Gastroesophageal sphincter (tissue), 4 donors: ENCODE measurements around the gene GPD1L. TPM values are rescaled to one million over a fixed set of nuclear protein-coding genes. Genes with fewer than 3 reads are reported as not detected.

Experiments
- ATAC-seq: fragments of 150-250 bp; one replicate; pipeline ENCODE4 v1.9.1; 2016; ENCODE audit warnings: mild to moderate bottlenecking, moderate library complexity
- H3K27ac ChIP-seq, 4 donors: fragments of 200-600 bp; sonication (generic) in 3 of 4; 1 replicate in 3 of 4; 2 replicates in 1 of 4; pipeline ENCODE4 v1.5.1; 2016 to 2019
- H3K27me3 ChIP-seq: fragments of 200-600 bp; sonication (generic); one replicate; pipeline ENCODE4 v1.5.1; 2019
- H3K36me3 ChIP-seq, 2 donors: fragments of 200-600 bp; sonication (generic); one replicate each; pipeline ENCODE4 v1.5.1; 2019; ENCODE audit warnings: control low read depth in 1 of 2
- H3K4me1 ChIP-seq, 3 donors: fragments of 200-600 bp; sonication (generic); 1 replicate in 2 of 3; 2 replicates in 1 of 3; pipeline ENCODE4 v1.5.1; 2016 to 2019; ENCODE audit warnings: control low read depth in 2 of 3
- H3K4me3 ChIP-seq, 2 donors: fragments of 200-600 bp; sonication (generic); one replicate each; pipeline ENCODE4 v1.5.1; 2019; ENCODE audit warnings: mild to moderate bottlenecking in 1 of 2, moderate library complexity in 1 of 2
- H3K9me3 ChIP-seq, 3 donors: fragments of 200-600 bp; sonication (generic); one replicate each; pipeline ENCODE4 v1.5.1; 2017 to 2019; ENCODE audit warnings: control low read depth in 2 of 3
- EP300 ChIP-seq: sonication (generic); formaldehyde crosslinking; IDR thresholded peaks from one replicate; pipeline ENCODE4 v1.6.1; 2017; ENCODE audit warnings: antibody characterized with exemption, mild to moderate bottlenecking
- POLR2A ChIP-seq, 2 donors: fragments of 450-650 bp; IDR thresholded peaks; one replicate each; pipeline ENCODE4 v1.6.1; 2017; ENCODE audit warnings: antibody characterized with exemption in 2 of 2, mild to moderate bottlenecking in 2 of 2, moderate library complexity in 1 of 2
- POLR2AphosphoS5 ChIP-seq: sonication (generic); formaldehyde crosslinking; IDR thresholded peaks from one replicate; pipeline ENCODE4 v1.6.1; 2017; ENCODE audit warnings: antibody characterized with exemption
- WGBS, 2 donors: methylation state at CpG; one replicate each; pipeline ENCODE4 v1.1.5; 2018; ENCODE audit warnings: low coverage in 1 of 2; 5-methylcytosine and 5-hydroxymethylcytosine counted together
- total RNA-seq, 4 donors: library from RNA; depleted of rRNA; stranded (reverse); fragments of >200 nt; gene quantifications; one replicate each; pipeline ENCODE4 v1.1.0, GENCODE V29; 2016
- TF ChIP-seq, protein P1 (sequence below), 4 experiments: fragments of 200-600 bp in 2 of 4; fragments of 450-650 bp in 2 of 4; sonication (generic) in 1 of 4; IDR thresholded peaks; one replicate each; pipeline ENCODE4 v1.5.1; 2017 to 2019; ENCODE audit warnings: antibody characterized with exemption in 4 of 4, mild to moderate bottlenecking in 2 of 4, moderate library complexity in 2 of 4

The GPD1L gene
- total RNA-seq, 4 donors from 2014 or later: 85.0 to 162 (median 106) TPM

DNA sequence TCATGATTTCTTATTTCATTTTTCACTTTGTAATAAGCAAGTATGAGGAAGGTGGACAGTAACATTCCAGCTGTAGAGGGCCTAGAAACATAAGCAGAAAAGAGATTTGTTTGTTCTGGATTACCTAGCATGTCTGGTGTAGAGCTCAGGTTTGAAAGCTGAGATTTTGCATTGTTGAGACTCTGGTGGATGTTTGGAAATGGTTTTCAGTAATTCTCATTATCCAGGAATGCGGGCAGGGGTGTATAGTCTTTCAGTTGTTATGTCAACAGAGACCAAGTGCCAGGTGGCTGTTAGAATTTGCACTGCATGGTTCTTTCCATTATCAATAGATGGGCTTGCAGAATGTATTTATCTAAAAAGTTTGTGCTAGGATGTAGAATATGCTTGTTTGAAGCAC lies 10.9 kb downstream of the GPD1L start:
- no peak overlapping the region for H3K4me3 ChIP-seq
- H3K9me3 ChIP-seq: no peaks in the 10 kb centered on the region

DNA sequence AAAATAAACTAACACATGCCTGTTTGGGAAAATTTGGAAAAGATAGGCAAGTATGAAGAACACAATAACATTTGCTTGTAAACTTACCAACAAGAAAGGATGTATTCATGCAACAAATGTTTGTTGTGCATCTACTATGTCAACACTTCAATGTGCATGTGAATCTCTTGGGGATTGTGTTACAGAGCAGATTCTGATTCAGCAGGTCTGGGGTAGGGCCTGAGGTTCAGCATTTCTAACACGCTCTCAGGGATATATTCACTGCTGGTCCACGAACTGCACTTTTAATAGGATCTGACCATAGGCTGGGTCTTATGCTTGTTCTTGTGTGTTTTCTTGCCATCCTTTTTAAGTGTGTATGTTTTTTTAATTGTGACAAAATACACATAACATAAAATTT lies 11.8 kb downstream of the GPD1L start:
- WGBS, 2 donors: 88 to 90% methylated on average over 2 of the region's 2 CpGs
- H3K27ac ChIP-seq: no peak overlapping the region
- H3K4me1 ChIP-seq: peaks cover 0 to 34% (median 3%) of the 10 kb centered on the region in 3 donors
- no peaks in the 10 kb centered on the region for H3K27me3 ChIP-seq
- H3K4me3 ChIP-seq: no peak overlapping the region
- no peaks in the 10 kb centered on the region for H3K36me3 ChIP-seq
- H3K9me3 ChIP-seq: no peaks in the 10 kb centered on the region
- TF ChIP-seq POLR2A (IDR thresholded peaks at IDR 0.05): no peak
- TF ChIP-seq, protein P1, sequence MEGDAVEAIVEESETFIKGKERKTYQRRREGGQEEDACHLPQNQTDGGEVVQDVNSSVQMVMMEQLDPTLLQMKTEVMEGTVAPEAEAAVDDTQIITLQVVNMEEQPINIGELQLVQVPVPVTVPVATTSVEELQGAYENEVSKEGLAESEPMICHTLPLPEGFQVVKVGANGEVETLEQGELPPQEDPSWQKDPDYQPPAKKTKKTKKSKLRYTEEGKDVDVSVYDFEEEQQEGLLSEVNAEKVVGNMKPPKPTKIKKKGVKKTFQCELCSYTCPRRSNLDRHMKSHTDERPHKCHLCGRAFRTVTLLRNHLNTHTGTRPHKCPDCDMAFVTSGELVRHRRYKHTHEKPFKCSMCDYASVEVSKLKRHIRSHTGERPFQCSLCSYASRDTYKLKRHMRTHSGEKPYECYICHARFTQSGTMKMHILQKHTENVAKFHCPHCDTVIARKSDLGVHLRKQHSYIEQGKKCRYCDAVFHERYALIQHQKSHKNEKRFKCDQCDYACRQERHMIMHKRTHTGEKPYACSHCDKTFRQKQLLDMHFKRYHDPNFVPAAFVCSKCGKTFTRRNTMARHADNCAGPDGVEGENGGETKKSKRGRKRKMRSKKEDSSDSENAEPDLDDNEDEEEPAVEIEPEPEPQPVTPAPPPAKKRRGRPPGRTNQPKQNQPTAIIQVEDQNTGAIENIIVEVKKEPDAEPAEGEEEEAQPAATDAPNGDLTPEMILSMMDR (IDR thresholded peaks at IDR 0.05): no peak
- TF ChIP-seq POLR2AphosphoS5: no peak
- TF ChIP-seq EP300: no peak
- ATAC-seq: no peak

More for the DNA sequence above, 10.9 kb downstream of the GPD1L start:
- ATAC-seq: no peak
- H3K27ac ChIP-seq: no peak overlapping the region
- TF ChIP-seq EP300 (no peak), POLR2AphosphoS5 (no peak), POLR2A (IDR thresholded peaks at IDR 0.05) (no peak)
- TF ChIP-seq, protein P1 (IDR thresholded peaks at IDR 0.05): no peak
- H3K27me3 ChIP-seq: no peaks in the 10 kb centered on the region
- H3K36me3 ChIP-seq: no peaks in the 10 kb centered on the region
- WGBS, 2 donors: 64% methylated on average over 1 of the region's 1 CpG; no CpG with 5 or more reads in 1 of the 2 donors
- H3K4me1 ChIP-seq: peaks cover 0 to 27% (median 3%) of the 10 kb centered on the region in 3 donors

DNA sequence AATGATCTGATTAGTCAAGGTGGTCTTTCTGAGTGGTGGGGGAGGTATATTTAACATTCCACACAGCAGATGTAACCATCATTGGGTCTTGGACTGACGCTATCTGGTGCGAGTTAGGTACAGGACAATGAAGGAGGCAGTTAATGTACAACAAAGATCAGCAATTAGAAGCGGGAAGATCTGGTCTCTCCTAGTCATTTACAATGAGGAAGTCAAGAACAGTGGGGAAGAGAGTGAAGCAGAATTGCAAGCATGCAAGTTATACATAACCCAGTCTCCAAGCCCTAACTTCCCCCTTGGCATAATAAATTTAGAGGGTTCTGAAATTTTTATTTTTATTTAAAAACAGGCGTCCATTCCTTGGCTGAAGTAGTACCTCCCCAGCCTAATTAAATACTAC lies 14.1 kb downstream of the GPD1L start:
- no peak for ATAC-seq
- H3K9me3 ChIP-seq: no peaks in the 10 kb centered on the region
- H3K27me3 ChIP-seq: no peaks in the 10 kb centered on the region
- no peaks in the 10 kb centered on the region for H3K36me3 ChIP-seq
- peaks cover 0 to 28% (median 3%) of the 10 kb centered on the region in 3 donors for H3K4me1 ChIP-seq
- H3K27ac ChIP-seq: no peak overlapping the region
- TF ChIP-seq, protein P1 (IDR thresholded peaks at IDR 0.05): no peak
- TF ChIP-seq EP300 (no peak), POLR2AphosphoS5 (no peak), POLR2A (IDR thresholded peaks at IDR 0.05) (no peak)
- no peak overlapping the region for H3K4me3 ChIP-seq
- 84 to 90% methylated on average over 4 of the region's 4 CpGs for WGBS, 2 donors

DNA sequence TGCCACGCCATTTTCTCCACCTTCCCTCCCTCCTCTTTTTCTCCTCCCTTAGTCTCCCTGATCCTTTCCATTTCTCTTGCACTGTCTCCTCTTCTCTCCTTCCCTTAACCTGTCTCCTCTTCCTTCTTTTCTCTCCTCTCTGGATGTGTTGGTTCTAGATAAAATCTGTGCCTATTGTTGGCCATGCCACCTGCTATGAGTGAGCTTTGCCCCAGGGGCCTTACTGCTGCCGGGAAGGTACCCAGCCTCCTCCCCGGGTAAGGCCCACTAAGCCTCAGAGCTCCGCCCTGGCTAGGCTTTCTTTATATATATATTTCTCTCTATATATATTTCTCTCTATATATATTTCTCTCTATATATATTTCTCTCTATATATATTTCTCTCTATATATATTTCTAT lies 14.7 kb downstream of the GPD1L start:
- Histone ChIP-seq H3K4me3 (no peak overlapping the region), H3K27me3 (no peaks in the 10 kb centered on the region), H3K9me3 (no peaks in the 10 kb centered on the region), H3K4me1 (peaks cover 0 to 34% (median 3%) of the 10 kb centered on the region in 3 donors), H3K36me3 (no peaks in the 10 kb centered on the region), H3K27ac (no peak overlapping the region)
- TF ChIP-seq, protein P1 (IDR thresholded peaks at IDR 0.05): no peak
- TF ChIP-seq EP300 (no peak), POLR2AphosphoS5 (no peak), POLR2A (IDR thresholded peaks at IDR 0.05) (no peak)
- ATAC-seq: no peak
- 76 to 84% methylated on average over 4 of the region's 4 CpGs for WGBS, 2 donors

DNA sequence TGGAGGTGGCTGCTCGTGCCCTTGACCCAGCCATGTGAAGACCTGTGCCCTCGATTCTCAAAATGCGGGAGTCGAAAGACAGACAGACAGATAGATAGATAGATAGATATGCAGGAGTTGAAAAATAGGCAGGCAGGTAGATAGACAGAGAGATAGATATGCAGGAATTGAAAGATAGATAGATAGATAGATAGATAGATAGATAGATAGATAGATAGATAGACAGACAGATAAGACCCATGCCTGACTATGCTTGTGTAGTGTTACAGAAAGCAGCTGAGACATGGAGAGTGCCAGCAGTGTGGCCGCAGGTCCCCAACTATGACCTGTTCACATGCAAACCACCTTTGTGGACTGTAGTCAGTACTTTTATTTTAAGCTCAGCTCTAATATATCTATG lies 17.2 kb downstream of the GPD1L start:
- H3K4me3 ChIP-seq: no peak overlapping the region
- no peak overlapping the region for H3K27ac ChIP-seq
- H3K36me3 ChIP-seq: no peaks in the 10 kb centered on the region
- ATAC-seq: no peak
- 90 to 97% methylated on average over 2 to 5 of the region's 5 CpGs for WGBS, 2 donors
- H3K27me3 ChIP-seq: no peaks in the 10 kb centered on the region
- peaks cover 0 to 32% (median 0%) of the 10 kb centered on the region in 3 donors for H3K4me1 ChIP-seq
- TF ChIP-seq POLR2A (IDR thresholded peaks at IDR 0.05): no peak
- H3K9me3 ChIP-seq: no peaks in the 10 kb centered on the region
